NCI-H146 (cell line): ENCODE results near the gene ZBTB8A.
"Not testable (repeated sequence)": the region's sequence is repeated elsewhere in the genome, so short reads cannot be mapped to it uniquely, and the experiment has no call there.

Source experiments
- DNase-seq: peaks from one replicate; lab custom pipeline; 2025; lab: John Stamatoyannopoulos, UW

Gene ZBTB8A

GRCh38 chr1:32539584-32540571, 651 bp downstream of the ZBTB8A start:
- peak; percentile 52 for DNase-seq

- DNase-seq: peak; percentile 58
These were observed 1.4 kb downstream of the ZBTB8A start for GRCh38 chr1:32540605-32541004.

DNA sequence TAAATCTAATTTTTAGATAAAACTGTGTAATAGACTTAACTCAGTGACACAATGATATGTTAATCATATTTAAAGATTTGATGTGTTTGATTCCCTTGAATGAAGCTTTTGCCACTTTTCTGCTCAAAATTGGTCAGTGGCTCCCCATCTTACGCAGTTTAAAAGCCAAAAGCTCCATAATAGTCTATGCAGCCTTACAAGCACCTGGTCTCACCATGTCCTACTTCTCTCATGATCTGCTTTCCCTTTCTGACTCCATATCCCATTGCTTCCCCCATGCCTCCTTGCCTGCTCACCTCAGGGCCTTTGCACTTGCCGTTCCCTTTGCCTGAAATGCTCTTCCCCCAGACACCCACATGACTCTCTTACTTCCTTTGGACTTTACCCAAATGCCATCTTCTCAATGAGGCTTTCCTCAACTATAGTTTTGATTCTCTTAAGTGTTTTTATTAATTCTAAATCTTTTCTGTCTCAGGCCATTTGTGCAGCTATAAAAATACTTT, 1.9 kb downstream of the ZBTB8A start:
- no peak for DNase-seq

DNA sequence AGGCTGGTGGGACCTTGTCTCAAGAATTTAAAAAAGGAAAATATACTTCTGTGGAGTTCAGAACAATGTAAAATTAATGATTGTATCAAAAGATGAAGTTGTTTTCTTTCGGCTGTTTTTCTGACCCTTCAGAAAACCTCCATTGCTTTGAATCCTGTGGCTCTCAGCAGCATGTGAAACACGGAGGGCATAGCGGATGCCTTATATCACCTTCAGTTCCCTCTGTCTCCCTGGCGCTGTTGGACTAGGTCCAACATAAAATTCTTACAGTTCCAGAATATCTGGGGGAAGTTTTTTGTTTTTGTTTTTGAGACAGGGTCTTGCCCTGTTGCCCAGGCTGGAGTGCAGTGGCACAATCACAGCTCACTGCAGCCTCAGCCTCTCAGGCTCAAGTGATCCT, 7.4 kb downstream of the ZBTB8A start:
- DNase-seq: no peak

- DNase-seq: no peak
These were observed 10.4 kb downstream of the ZBTB8A start for GRCh38 chr1:32549616-32550015.

DNA sequence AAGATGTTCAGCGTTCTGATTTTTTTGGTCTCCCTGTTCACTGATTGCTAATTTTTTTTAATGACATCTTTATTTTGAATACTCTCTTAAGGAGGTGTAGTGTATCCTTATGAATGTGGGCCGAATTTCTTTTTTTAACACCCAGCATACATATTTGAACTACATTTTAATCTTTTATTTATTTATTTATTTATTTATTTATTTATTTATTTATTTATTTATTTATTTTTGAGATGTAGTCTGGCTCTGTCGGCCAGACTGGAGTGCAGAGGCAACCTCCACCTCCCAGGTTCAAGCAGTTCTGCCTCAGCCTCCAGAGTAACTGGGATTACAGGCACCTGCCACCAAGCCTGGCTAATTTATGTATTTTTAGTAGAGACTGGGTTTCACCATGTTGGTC, 15.1 kb downstream of the ZBTB8A start:
- DNase-seq: no peak

- DNase-seq: not testable (repeated sequence)
These were observed 17.8 kb downstream of the ZBTB8A start for GRCh38 chr1:32557035-32557434.

- no peak for DNase-seq
These were observed 18.6 kb downstream of the ZBTB8A start for GRCh38 chr1:32557812-32558211.

- no peak for DNase-seq
These were observed 29.7 kb downstream of the ZBTB8A start for GRCh38 chr1:32568929-32569328.

GRCh38 chr1:32580348-32581017, 41.3 kb downstream of the ZBTB8A start:
- no peak for DNase-seq

DNA sequence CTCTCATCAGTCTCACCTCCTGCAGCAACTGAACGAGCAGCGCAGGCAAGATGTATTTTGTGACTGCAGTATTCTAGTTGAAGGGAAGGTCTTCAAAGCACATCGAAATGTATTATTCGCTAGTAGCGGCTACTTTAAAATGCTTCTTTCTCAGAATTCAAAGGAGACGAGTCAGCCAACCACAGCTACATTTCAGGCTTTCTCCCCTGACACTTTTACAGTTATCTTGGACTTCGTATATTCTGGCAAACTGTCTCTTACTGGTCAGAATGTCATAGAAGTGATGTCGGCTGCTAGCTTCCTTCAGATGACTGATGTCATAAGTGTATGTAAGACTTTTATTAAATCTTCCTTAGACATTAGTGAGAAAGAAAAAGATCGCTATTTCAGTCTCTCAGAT, 53.7 kb downstream of the ZBTB8A start:
- no peak for DNase-seq

DNA sequence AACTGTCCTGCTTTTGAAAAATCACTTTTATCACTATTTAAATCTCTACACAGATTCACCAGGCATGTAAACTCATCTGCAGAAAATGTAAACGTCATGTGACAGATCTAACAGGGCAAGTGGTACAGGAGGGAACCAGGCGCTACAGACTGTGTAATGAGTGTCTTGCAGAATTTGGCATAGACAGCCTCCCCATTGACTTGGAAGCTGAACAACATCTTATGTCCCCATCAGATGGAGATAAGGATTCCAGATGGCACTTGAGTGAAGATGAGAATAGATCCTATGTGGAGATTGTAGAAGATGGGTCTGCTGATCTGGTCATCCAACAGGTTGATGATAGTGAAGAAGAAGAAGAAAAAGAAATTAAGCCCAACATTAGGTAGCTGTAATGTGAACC, 60.8 kb downstream of the ZBTB8A start:
- DNase-seq: no peak

DNA sequence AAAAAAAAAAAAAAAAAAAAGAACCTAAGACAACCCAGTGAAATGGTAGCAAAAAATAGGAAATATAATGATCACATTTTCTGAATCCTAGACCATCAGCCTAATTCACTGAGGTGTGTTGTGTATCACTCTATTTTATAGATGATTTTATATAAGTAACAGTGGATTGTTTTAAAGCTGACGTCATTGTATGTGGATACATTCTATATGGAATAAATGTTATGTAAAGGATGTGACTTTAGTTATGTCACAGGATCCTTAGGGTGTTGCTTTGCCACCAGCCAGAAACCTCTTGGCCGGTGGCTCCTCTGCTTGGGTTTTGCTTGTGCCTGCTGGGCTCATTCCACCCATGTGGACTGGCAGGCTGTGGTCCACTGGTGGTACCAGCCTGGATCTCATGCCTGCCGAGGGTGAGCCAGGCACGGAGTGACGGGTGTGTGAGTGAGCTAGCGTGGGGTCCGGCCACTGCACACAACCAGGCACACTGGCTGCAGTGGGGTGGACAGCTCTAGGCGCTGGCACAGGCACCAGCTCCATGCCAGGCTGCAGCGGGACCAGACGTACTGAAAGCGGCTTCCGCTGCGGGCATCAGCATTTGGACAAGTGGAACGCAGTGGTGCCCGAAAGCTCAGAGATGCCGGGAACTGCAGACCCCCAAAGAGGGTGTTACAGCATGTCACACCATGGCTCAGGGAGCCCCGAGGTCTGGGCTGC, 66.6 kb downstream of the ZBTB8A start:
- DNase-seq: no peak

DNA sequence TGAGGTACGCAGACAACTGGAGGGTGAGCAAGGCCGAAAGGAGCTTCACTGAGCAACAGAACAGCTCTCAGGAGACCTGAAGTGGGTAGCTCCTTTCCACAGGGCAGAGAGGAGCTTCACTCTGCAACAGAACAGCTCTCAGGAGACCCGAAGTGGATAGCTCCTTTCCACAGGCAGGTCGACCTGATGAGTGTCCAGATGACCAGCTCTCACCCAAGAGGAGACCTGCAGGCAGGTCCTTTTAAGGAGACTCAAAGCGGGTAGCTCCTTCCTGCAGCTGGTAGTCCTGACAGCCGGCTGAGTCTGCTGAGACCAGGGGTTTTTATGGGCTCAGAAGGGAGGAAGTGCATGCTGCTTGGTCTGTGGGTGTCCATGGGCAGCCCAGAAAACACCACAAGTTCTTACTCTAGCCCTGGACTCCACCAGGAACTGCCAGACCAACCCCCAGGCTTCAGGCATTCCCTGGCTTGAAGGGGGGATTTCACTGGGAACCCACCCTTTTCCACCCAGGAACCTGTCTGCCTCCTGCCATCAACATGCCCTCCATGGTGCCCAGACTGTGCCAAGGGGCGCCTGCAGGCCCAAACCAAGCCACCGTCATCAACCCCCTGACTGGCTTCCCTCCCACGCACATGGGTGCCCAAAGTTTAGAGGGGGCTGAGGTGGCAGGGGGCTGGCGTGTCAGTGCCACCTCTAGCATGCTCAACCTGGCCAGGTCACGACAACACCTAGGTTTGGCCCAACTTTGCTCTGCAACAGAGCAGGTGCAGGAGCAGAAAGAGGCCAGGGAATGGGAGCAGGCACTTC, 67.5 kb downstream of the ZBTB8A start:
- DNase-seq: no peak

GRCh38 chr1:32609180-32609579, 70.0 kb downstream of the ZBTB8A start:
- no peak for DNase-seq

- no peak for DNase-seq
These were observed 72.6 kb downstream of the ZBTB8A start for GRCh38 chr1:32611859-32612188.

GRCh38 chr1:32612189-32612881, 73.1 kb downstream of the ZBTB8A start:
- peak; percentile 74 for DNase-seq

- DNase-seq: no peak
These were observed 74.2 kb downstream of the ZBTB8A start for GRCh38 chr1:32613472-32613871.

- DNase-seq: no peak
These were observed 79.5 kb downstream of the ZBTB8A start for GRCh38 chr1:32618673-32619221.

DNA sequence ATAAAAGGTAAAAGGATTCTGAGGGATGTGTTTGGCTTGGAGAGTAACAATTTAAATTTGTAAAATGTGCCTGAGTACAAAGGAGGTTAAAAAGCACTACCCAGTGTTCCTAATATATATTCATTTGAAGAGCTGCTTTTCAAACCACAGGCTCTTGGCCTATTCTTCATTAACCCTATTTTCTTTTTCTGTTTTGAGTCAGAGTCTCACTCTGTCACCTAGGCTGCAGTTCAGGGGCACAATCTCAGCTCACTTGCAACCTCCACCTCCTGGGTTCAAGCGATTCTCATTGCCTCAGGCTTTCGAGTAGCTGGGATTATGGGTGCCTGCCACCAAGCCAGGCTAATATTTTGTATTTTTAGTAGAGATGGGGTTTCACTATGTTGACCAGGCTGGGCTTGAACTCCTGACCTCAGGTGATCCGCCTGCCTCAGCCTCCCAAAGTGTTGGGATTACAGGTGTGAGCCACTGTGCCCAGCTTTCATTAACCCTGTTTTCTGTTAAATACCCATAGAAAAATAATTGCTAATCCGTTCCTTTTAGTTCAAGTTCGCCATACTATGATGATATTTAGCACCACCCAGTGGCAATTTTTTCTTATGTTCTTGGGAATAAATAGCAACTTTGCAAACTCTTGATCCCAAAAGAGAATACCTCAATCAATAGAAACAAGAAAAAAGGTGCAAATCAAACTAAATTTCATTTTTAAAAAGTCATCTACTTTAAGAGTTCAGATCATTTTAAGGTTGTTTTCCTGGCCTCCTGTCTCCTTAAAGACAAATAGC, 80.7 kb downstream of the ZBTB8A start:
- no peak for DNase-seq
